ENCODE measurements around the gene SNCA. TPM values are rescaled to one million over a fixed set of nuclear protein-coding genes. Genes with fewer than 3 reads are reported as not detected.

Gene SNCA
- total RNA-seq, 1 donor from 2014 or later = 15.2 TPM

- Mint-ChIP-seq H3K36me3 (ENCODE audit: unreplicated experiment) (no peaks in the 10 kb centered on the region), H3K9me3 (ENCODE audit: unreplicated experiment) (no peaks in the 10 kb centered on the region), H3K27me3 (ENCODE audit: unreplicated experiment) (no peaks in the 10 kb centered on the region), H3K4me3 (ENCODE audit: unreplicated experiment) (no peak overlapping the region), H3K27ac (ENCODE audit: unreplicated experiment) (no peak overlapping the region), H3K4me1 (ENCODE audit: low read depth, unreplicated experiment) (no peaks in the 10 kb centered on the region)
- TF ChIP-seq CTCF (IDR thresholded peaks at IDR 0.05; ENCODE audit: partially characterized antibody, unreplicated experiment) = no peak
- DNase-seq = no peak
Measured at GRCh38 chr4:89722517-89722916, 114.4 kb downstream of the SNCA start.

- peaks cover 5% of the 10 kb centered on the region for H3K4me1 Mint-ChIP-seq (ENCODE audit: low read depth, unreplicated experiment)
- no peak overlapping the region for H3K4me3 Mint-ChIP-seq (ENCODE audit: unreplicated experiment)
- H3K36me3 Mint-ChIP-seq (ENCODE audit: unreplicated experiment) = no peaks in the 10 kb centered on the region
- no peak for DNase-seq
- no peaks in the 10 kb centered on the region for H3K9me3 Mint-ChIP-seq (ENCODE audit: unreplicated experiment)
- no peak for TF ChIP-seq CTCF (IDR thresholded peaks at IDR 0.05; ENCODE audit: partially characterized antibody, unreplicated experiment)
- H3K27ac Mint-ChIP-seq (ENCODE audit: unreplicated experiment) = no peak overlapping the region
- H3K27me3 Mint-ChIP-seq (ENCODE audit: unreplicated experiment) = no peaks in the 10 kb centered on the region
Measured at GRCh38 chr4:89720981-89721380, 116.0 kb downstream of the SNCA start.

- Mint-ChIP-seq H3K4me3 (ENCODE audit: unreplicated experiment) (no peak overlapping the region), H3K9me3 (ENCODE audit: unreplicated experiment) (no peaks in the 10 kb centered on the region), H3K27me3 (ENCODE audit: unreplicated experiment) (no peaks in the 10 kb centered on the region), H3K4me1 (ENCODE audit: low read depth, unreplicated experiment) (peaks cover 9% of the 10 kb centered on the region), H3K36me3 (ENCODE audit: unreplicated experiment) (no peaks in the 10 kb centered on the region), H3K27ac (ENCODE audit: unreplicated experiment) (no peak overlapping the region)
- no peak for TF ChIP-seq CTCF (IDR thresholded peaks at IDR 0.05; ENCODE audit: partially characterized antibody, unreplicated experiment)
- no peak for DNase-seq
Measured at GRCh38 chr4:89719536-89720090, 117.3 kb downstream of the SNCA start.

GRCh38 chr4:89716893-89717292 is 120.1 kb downstream of the SNCA start:
- no peaks in the 10 kb centered on the region for H3K9me3 Mint-ChIP-seq (ENCODE audit: unreplicated experiment)
- H3K4me3 Mint-ChIP-seq (ENCODE audit: unreplicated experiment) = no peak overlapping the region
- H3K36me3 Mint-ChIP-seq (ENCODE audit: unreplicated experiment) = no peaks in the 10 kb centered on the region
- H3K27ac Mint-ChIP-seq (ENCODE audit: unreplicated experiment) = no peak overlapping the region
- TF ChIP-seq CTCF (IDR thresholded peaks at IDR 0.05; ENCODE audit: partially characterized antibody, unreplicated experiment) = no peak
- no peaks in the 10 kb centered on the region for H3K27me3 Mint-ChIP-seq (ENCODE audit: unreplicated experiment)
- no peak for DNase-seq
- H3K4me1 Mint-ChIP-seq (ENCODE audit: low read depth, unreplicated experiment) = peaks cover 9% of the 10 kb centered on the region

- H3K27me3 Mint-ChIP-seq (ENCODE audit: unreplicated experiment) = no peaks in the 10 kb centered on the region
- H3K4me3 Mint-ChIP-seq (ENCODE audit: unreplicated experiment) = no peak overlapping the region
- H3K4me1 Mint-ChIP-seq (ENCODE audit: low read depth, unreplicated experiment) = peaks cover 9% of the 10 kb centered on the region
- no peak for DNase-seq
- no peak overlapping the region for H3K27ac Mint-ChIP-seq (ENCODE audit: unreplicated experiment)
- no peaks in the 10 kb centered on the region for H3K36me3 Mint-ChIP-seq (ENCODE audit: unreplicated experiment)
- no peak for TF ChIP-seq CTCF (IDR thresholded peaks at IDR 0.05; ENCODE audit: partially characterized antibody, unreplicated experiment)
- H3K9me3 Mint-ChIP-seq (ENCODE audit: unreplicated experiment) = no peaks in the 10 kb centered on the region
Measured at GRCh38 chr4:89715631-89716030, 121.3 kb downstream of the SNCA start.
